ENCODE measurements around the gene C10orf88. TPM values are rescaled to one million over a fixed set of nuclear protein-coding genes. Genes with fewer than 3 reads are reported as not detected.

C10orf88 gene
- total and polyA plus RNA-seq, 2 of the 13 experiments (the other 11 are each of a cell fraction or from before 2014, with no cell fraction given): 4.6 to 11.8 TPM

DNA sequence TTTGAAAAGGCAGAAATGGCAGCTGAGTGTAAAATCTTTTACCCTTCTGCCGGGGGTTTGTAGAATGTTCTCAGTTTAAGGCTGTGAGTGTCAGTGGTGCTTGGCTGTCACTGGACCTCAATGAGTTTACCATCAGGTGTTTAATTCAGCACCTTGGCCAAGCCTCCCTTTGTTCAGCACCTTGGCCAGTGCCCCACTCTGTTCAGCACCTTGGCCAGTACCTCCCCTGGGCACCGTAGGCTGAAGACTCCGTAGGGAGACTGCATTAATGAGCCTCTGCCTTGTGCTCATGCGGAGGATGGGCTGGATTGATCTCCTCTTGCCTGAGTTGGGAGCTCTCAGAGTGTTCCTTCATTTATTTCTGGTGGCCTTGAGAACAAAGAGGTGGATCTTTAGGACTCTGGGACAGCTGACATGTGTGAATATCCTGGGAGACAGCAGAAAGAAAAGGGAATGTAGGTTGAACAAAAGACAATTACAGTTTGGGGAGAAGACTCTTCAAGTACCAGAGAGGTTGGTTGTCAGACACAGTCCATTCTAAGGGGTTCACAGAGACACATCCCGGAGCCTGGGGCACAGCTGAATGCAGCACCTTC, 42.0 kb downstream of the C10orf88 start (continued):
- TF ChIP-seq GATAD2A (CRISPR knock-in tag; IDR thresholded peaks at IDR 0.05): peak; percentile 94
- peak; percentile 100 for TF ChIP-seq EEA1 (CRISPR knock-in tag; IDR thresholded peaks at IDR 0.05; ENCODE audit: borderline replicate concordance)
- peak; percentile 94 for TF ChIP-seq KDM1A (CRISPR knock-in tag; IDR thresholded peaks at IDR 0.05)
- TF ChIP-seq ZNF451 (CRISPR knock-in tag; IDR thresholded peaks at IDR 0.05): peak; percentile 100
- TF ChIP-seq, protein P1, sequence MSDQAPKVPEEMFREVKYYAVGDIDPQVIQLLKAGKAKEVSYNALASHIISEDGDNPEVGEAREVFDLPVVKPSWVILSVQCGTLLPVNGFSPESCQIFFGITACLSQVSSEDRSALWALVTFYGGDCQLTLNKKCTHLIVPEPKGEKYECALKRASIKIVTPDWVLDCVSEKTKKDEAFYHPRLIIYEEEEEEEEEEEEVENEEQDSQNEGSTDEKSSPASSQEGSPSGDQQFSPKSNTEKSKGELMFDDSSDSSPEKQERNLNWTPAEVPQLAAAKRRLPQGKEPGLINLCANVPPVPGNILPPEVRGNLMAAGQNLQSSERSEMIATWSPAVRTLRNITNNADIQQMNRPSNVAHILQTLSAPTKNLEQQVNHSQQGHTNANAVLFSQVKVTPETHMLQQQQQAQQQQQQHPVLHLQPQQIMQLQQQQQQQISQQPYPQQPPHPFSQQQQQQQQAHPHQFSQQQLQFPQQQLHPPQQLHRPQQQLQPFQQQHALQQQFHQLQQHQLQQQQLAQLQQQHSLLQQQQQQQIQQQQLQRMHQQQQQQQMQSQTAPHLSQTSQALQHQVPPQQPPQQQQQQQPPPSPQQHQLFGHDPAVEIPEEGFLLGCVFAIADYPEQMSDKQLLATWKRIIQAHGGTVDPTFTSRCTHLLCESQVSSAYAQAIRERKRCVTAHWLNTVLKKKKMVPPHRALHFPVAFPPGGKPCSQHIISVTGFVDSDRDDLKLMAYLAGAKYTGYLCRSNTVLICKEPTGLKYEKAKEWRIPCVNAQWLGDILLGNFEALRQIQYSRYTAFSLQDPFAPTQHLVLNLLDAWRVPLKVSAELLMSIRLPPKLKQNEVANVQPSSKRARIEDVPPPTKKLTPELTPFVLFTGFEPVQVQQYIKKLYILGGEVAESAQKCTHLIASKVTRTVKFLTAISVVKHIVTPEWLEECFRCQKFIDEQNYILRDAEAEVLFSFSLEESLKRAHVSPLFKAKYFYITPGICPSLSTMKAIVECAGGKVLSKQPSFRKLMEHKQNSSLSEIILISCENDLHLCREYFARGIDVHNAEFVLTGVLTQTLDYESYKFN (CRISPR knock-in tag; conservative IDR thresholded peaks at IDR 0.05): no peak; the same call in 1 of the 2 replicates
- TF ChIP-seq, protein P2, sequence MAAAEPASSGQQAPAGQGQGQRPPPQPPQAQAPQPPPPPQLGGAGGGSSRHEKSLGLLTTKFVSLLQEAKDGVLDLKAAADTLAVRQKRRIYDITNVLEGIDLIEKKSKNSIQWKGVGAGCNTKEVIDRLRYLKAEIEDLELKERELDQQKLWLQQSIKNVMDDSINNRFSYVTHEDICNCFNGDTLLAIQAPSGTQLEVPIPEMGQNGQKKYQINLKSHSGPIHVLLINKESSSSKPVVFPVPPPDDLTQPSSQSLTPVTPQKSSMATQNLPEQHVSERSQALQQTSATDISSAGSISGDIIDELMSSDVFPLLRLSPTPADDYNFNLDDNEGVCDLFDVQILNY (CRISPR knock-in tag; conservative IDR thresholded peaks at IDR 0.05): peak; percentile 99
- TF ChIP-seq ZNF382 (CRISPR knock-in tag; IDR thresholded peaks at IDR 0.05; ENCODE audit: borderline replicate concordance): peak; percentile 91
- TF ChIP-seq, protein P3, sequence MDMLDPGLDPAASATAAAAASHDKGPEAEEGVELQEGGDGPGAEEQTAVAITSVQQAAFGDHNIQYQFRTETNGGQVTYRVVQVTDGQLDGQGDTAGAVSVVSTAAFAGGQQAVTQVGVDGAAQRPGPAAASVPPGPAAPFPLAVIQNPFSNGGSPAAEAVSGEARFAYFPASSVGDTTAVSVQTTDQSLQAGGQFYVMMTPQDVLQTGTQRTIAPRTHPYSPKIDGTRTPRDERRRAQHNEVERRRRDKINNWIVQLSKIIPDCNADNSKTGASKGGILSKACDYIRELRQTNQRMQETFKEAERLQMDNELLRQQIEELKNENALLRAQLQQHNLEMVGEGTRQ (IDR thresholded peaks at IDR 0.05; ENCODE audit: low read depth, low read length): no peak
- TF ChIP-seq, protein P3 (CRISPR knock-in tag; IDR thresholded peaks at IDR 0.05; ENCODE audit: borderline replicate concordance): no peak
- TF ChIP-seq KLF16 (CRISPR knock-in tag; IDR thresholded peaks at IDR 0.05): peak; percentile 99 to 100
- peak; percentile 99 for TF ChIP-seq ZBTB1 (CRISPR knock-in tag; IDR thresholded peaks at IDR 0.05; ENCODE audit: borderline replicate concordance)
- no peak for TF ChIP-seq HNRNPK (IDR thresholded peaks at IDR 0.05; ENCODE audit: low read depth, low read length, poor library complexity, severe bottlenecking)
- TF ChIP-seq ZNF530 (CRISPR knock-in tag; IDR thresholded peaks at IDR 0.05; ENCODE audit: low read depth): peak; percentile 99
- TF ChIP-seq ZNF788 (CRISPR knock-in tag; IDR thresholded peaks at IDR 0.05; ENCODE audit: borderline replicate concordance): peak; percentile 99
- TF ChIP-seq, protein P4, sequence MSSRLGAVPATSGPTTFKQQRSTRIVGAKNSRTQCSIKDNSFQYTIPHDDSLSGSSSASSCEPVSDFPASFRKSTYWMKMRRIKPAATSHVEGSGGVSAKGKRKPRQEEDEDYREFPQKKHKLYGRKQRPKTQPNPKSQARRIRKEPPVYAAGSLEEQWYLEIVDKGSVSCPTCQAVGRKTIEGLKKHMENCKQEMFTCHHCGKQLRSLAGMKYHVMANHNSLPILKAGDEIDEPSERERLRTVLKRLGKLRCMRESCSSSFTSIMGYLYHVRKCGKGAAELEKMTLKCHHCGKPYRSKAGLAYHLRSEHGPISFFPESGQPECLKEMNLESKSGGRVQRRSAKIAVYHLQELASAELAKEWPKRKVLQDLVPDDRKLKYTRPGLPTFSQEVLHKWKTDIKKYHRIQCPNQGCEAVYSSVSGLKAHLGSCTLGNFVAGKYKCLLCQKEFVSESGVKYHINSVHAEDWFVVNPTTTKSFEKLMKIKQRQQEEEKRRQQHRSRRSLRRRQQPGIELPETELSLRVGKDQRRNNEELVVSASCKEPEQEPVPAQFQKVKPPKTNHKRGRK (CRISPR knock-in tag; IDR thresholded peaks at IDR 0.05): no peak
- TF ChIP-seq HMG20B (CRISPR knock-in tag; conservative IDR thresholded peaks at IDR 0.05): peak; percentile 100
- peak; percentile 99 for TF ChIP-seq SIX4 (CRISPR knock-in tag; IDR thresholded peaks at IDR 0.05)
- peak; percentile 100 for TF ChIP-seq AHR (CRISPR knock-in tag; IDR thresholded peaks at IDR 0.05)
- TF ChIP-seq RBM39 (IDR thresholded peaks at IDR 0.05; ENCODE audit: low read depth, low read length, poor library complexity, severe bottlenecking): no peak
- peak; percentile 100 for TF ChIP-seq NFKB2 (CRISPR knock-in tag; IDR thresholded peaks at IDR 0.05; ENCODE audit: borderline replicate concordance)
- TF ChIP-seq RARA (CRISPR knock-in tag; IDR thresholded peaks at IDR 0.05): peak; percentile 97
- peak; percentile 92 for TF ChIP-seq GATAD1 (CRISPR knock-in tag; IDR thresholded peaks at IDR 0.05)
- TF ChIP-seq TCF7 (IDR thresholded peaks at IDR 0.05; ENCODE audit: low read depth): no peak

Measured in HepG2 (cell line).